A673 (cell line): ENCODE results near the gene POLR1A. TPM values are rescaled to one million over a fixed set of nuclear protein-coding genes. Genes with fewer than 3 reads are reported as not detected.

ENCODE experiments used
- BruUV-seq: library from RNA; stranded (reverse); fragments of 400-500 nt; replicated peaks from 2 replicates; lab custom pipeline; 2021; lab: Mats Ljungman, UMichigan
- CTCF ChIA-PET: fragments of 300-600 bp; sonication (Branson Sonifier 250); formaldehyde crosslinking; loops from one replicate; lab custom pipeline; 2022; ENCODE audit warnings: antibody characterized with exemption; lab: Charles Lee
- POLR2A ChIA-PET: fragments of 300-600 bp; sonication (Branson Sonifier 250); formaldehyde crosslinking; loops from one replicate; lab custom pipeline; 2022; ENCODE audit warnings: antibody characterized with exemption; ENCODE audit not compliant: low non-redundant PET; lab: Charles Lee
- DNase-seq: peaks from one replicate; pipeline ENCODE4 v3.0.0-alpha.2; 2015; ENCODE audit warnings: low spot score
- H3K27ac ChIP-seq: fragments of 200-600 bp; sonication (generic); 2 replicates; pipeline ENCODE4 v1.5.1; 2016; ENCODE audit warnings: mixed run types, low read depth, mild to moderate bottlenecking, mixed read lengths, antibody characterized with exemption, low read length; ENCODE audit not compliant: poor library complexity, severe bottlenecking
- H3K27me3 ChIP-seq: fragments of 200-600 bp; sonication (generic); replicated peaks from 2 replicates; pipeline ENCODE4 v1.6.1; 2017; ENCODE audit warnings: mixed run types, low read depth, mild to moderate bottlenecking, mixed read lengths, antibody characterized with exemption, low read length; ENCODE audit not compliant: insufficient read depth, poor library complexity
- H3K36me3 ChIP-seq: fragments of 200-600 bp; sonication (generic); 2 replicates; pipeline ENCODE4 v1.6.1; 2016; ENCODE audit warnings: mixed run types, mild to moderate bottlenecking, mixed read lengths, antibody characterized with exemption, low read length; ENCODE audit not compliant: insufficient read depth, poor library complexity, severe bottlenecking
- H3K4me1 ChIP-seq: fragments of 200-600 bp; sonication (generic); 2 replicates; pipeline ENCODE4 v1.6.1; 2017; ENCODE audit warnings: mixed run types, mild to moderate bottlenecking, mixed read lengths, antibody characterized with exemption, low read length; ENCODE audit not compliant: insufficient read depth, poor library complexity, severe bottlenecking
- H3K4me3 ChIP-seq: fragments of 200-600 bp; sonication (generic); 2 replicates; pipeline ENCODE4 v1.5.1; 2016; ENCODE audit warnings: low read depth, mixed run types, mild to moderate bottlenecking, mixed read lengths, low read length; ENCODE audit not compliant: poor library complexity, severe bottlenecking
- H3K9me3 ChIP-seq: fragments of 200-600 bp; sonication (generic); 2 replicates; pipeline ENCODE4 v1.6.1; 2016; ENCODE audit warnings: mixed run types, low read depth, mild to moderate bottlenecking, mixed read lengths, antibody characterized with exemption, low read length; ENCODE audit not compliant: poor library complexity, severe bottlenecking
- EZH2 ChIP-seq: fragments of 200-600 bp; sonication (generic); IDR thresholded peaks from 2 replicates; pipeline ENCODE4 v1.6.1; 2017; ENCODE audit warnings: borderline replicate concordance, low read depth, mild to moderate bottlenecking, mixed read lengths, antibody characterized with exemption, low read length; ENCODE audit not compliant: poor library complexity, severe bottlenecking
- intact Hi-C: fragments of 100-400 bp; cut with micrococcal nuclease; formaldehyde crosslinking; loops from one replicate; pipeline ENCODE4 v1.10.0; 2022; ENCODE audit not compliant: unreplicated experiment
- total RNA-seq: library from RNA; stranded (reverse); gene quantifications from 2 replicates; pipeline ENCODE4 v1.2.3, GENCODE V29; 2021
- TF ChIP-seq, protein P1 (sequence below): fragments of 300-800, 200-600 bp; sonication (generic); conservative IDR thresholded peaks from 2 replicates; pipeline ENCODE4 v1.5.1; 2017; ENCODE audit warnings: low read depth, mild to moderate bottlenecking, antibody characterized with exemption, low read length, moderate library complexity, mixed read lengths

Gene POLR1A
- total RNA-seq, 1 experiment from 2014 or later, result 81.2 TPM

DNA sequence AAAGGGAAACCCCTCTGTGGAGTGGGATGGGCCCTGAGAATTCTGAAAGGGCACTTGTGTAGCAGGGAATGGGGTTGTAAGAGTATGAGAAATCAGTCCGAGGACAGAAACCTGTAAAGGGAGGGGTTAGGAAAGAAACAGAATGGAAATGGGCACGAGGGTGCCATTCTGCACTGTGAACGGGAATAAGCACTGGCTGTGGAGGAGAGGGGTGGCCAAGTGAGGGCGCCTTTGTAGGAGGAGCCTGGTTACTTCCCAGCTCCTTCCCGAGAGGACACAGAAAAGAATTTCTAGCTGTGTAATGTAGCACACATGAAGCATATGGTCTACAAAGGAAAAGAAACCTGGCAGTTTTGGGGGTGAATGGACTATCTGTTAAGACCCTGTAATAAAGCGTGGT, 53.4 kb downstream of the POLR1A start:
- POLR2A ChIA-PET, result interaction anchor here (0.6 kb wide), 1 partner anchor 671 kb away, joined by 14 read pairs; no protein-coding TSS in a partner anchor

DNA sequence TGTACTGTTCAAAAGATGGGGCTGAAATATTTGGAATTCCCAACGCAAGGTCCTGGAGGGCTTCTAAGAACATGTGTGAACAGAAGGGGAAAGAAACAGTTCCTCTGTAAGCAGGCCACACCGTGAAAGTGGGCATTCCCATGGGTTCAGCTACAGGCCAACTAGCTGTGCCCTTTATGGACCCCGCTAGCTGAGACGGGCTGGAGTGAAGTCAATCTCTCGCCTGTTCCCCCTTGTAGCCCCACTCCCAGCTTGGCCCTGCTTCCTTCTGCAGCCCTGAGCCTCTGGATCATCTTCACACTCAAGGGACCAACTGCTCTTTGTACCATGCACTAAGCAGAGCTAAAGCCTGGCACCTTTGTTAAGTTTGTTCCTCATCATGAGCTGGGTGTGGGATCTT, 55.4 kb downstream of the POLR1A start:
- CTCF ChIA-PET, result no interaction called here
- intact Hi-C loops, result no loop called here
- TF ChIP-seq EZH2, result no peak
- TF ChIP-seq, protein P1, sequence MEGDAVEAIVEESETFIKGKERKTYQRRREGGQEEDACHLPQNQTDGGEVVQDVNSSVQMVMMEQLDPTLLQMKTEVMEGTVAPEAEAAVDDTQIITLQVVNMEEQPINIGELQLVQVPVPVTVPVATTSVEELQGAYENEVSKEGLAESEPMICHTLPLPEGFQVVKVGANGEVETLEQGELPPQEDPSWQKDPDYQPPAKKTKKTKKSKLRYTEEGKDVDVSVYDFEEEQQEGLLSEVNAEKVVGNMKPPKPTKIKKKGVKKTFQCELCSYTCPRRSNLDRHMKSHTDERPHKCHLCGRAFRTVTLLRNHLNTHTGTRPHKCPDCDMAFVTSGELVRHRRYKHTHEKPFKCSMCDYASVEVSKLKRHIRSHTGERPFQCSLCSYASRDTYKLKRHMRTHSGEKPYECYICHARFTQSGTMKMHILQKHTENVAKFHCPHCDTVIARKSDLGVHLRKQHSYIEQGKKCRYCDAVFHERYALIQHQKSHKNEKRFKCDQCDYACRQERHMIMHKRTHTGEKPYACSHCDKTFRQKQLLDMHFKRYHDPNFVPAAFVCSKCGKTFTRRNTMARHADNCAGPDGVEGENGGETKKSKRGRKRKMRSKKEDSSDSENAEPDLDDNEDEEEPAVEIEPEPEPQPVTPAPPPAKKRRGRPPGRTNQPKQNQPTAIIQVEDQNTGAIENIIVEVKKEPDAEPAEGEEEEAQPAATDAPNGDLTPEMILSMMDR, result no peak
- Histone ChIP-seq H3K36me3 (peaks cover 71% of the 10 kb centered on the region), H3K4me1 (no peaks in the 10 kb centered on the region), H3K27me3 (no peaks in the 10 kb centered on the region), H3K9me3 (no peaks in the 10 kb centered on the region), H3K27ac (no peak overlapping the region), H3K4me3 (no peak overlapping the region)
- BruUV-seq, result no TSS peak
- POLR2A ChIA-PET, result no interaction called here
- no peak for DNase-seq

More for the DNA sequence above, 53.4 kb downstream of the POLR1A start:
- H3K36me3 ChIP-seq, result peaks cover 61% of the 10 kb centered on the region
- BruUV-seq, result no TSS peak
- TF ChIP-seq, protein P1, result no peak
- H3K27me3 ChIP-seq, result no peaks in the 10 kb centered on the region
- H3K4me3 ChIP-seq, result no peak overlapping the region
- no peak overlapping the region for H3K27ac ChIP-seq
- no peak for DNase-seq
- CTCF ChIA-PET, result no interaction called here
- intact Hi-C loops, result no loop called here
- no peaks in the 10 kb centered on the region for H3K9me3 ChIP-seq
- no peaks in the 10 kb centered on the region for H3K4me1 ChIP-seq

DNA sequence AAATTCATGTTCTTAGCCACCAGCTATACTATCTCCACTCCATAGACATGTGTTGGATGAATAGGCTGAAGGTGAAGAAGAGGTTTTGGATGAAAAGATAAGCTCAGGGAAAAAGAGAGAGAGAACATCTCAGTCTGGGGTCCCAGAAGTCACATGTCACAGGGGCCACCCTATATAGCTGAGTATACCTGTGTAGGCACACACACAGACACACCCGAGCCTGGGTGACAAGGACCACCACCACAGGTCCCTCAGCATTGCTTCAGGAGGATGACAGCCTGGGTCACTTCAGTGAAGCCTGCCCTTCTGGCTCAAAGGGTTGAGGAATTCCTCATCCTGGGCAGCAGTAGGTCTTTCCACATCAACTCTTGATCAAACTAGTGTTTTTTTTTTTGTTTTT, 56.2 kb downstream of the POLR1A start:
- Histone ChIP-seq H3K27me3 (no peaks in the 10 kb centered on the region), H3K27ac (no peak overlapping the region), H3K9me3 (no peaks in the 10 kb centered on the region), H3K36me3 (peaks cover 78% of the 10 kb centered on the region), H3K4me3 (no peak overlapping the region), H3K4me1 (no peaks in the 10 kb centered on the region)
- intact Hi-C loops, result no loop called here
- ChIA-PET POLR2A (no interaction called here), CTCF (no interaction called here)
- DNase-seq, result no peak
- TF ChIP-seq EZH2, result no peak
- TF ChIP-seq, protein P1, result no peak
- BruUV-seq, result no TSS peak
